Thyroid gland (tissue), 4 donors: ENCODE measurements around the gene ACBD4. TPM values are rescaled to one million over a fixed set of nuclear protein-coding genes. Genes with fewer than 3 reads are reported as not detected.

Experiments used
- DNase-seq, 2 donors: peaks; one replicate each; pipeline ENCODE4 v3.0.0-alpha.2; 2019
- H3K27ac ChIP-seq, 3 donors: fragments of 200-600 bp; sonication (generic); 1 replicate in 2 of 3; 2 replicates in 1 of 3; pipeline ENCODE4 v1.5.1; 2016 to 2019; ENCODE audit warnings: mild to moderate bottlenecking in 1 of 3, moderate library complexity in 1 of 3
- H3K27me3 ChIP-seq: fragments of 200-600 bp; sonication (generic); one replicate; pipeline ENCODE4 v1.5.1; 2019
- H3K36me3 ChIP-seq, 2 donors: fragments of 200-600 bp; sonication (generic); one replicate each; pipeline ENCODE4 v1.5.1; 2016 to 2019
- H3K4me1 ChIP-seq, 2 donors: fragments of 200-600 bp; sonication (generic); one replicate each; pipeline ENCODE4 v1.5.1; 2017 to 2019
- H3K4me3 ChIP-seq, 3 donors: fragments of 200-600 bp; sonication (generic); replicated peaks in 1 of 3; 1 replicate in 2 of 3; 2 replicates in 1 of 3; pipeline ENCODE4 v1.5.1; 2016; ENCODE audit warnings: mild to moderate bottlenecking in 1 of 3
- H3K9me3 ChIP-seq: fragments of 200-600 bp; sonication (generic); one replicate; pipeline ENCODE4 v1.5.1; 2017
- POLR2A ChIP-seq, 2 donors: fragments of 450-650 bp; IDR thresholded peaks; one replicate each; pipeline ENCODE4 v1.6.1; 2017; ENCODE audit warnings: antibody characterized with exemption in 2 of 2, mild to moderate bottlenecking in 2 of 2, moderate library complexity in 1 of 2
- WGBS, 2 donors: methylation state at CpG; one replicate each; pipeline ENCODE4 v1.1.5; 2017; 5-methylcytosine and 5-hydroxymethylcytosine counted together
- intact Hi-C: fragments of 100-400 bp; cut with DNase I; formaldehyde crosslinking; loops from one replicate; pipeline ENCODE4 v1.15.1; 2023
- total RNA-seq, 4 donors: library from RNA; depleted of rRNA; stranded (reverse); fragments of >200 nt; gene quantifications; one replicate each; pipeline ENCODE4 v1.2.3, GENCODE V29; 2016
- TF ChIP-seq, protein P1 (sequence below), 6 experiments: fragments of 200-600 bp in 3 of 6; fragments of 450-650 bp in 3 of 6; sonication (generic) in 3 of 6; IDR thresholded peaks; one replicate each; pipeline ENCODE4 v1.5.1; 2016 to 2019; ENCODE audit warnings: antibody characterized with exemption in 6 of 6, mild to moderate bottlenecking in 2 of 6, inconsistent platforms in 1 of 6, moderate library complexity in 1 of 6

ACBD4 gene
- total RNA-seq, 4 donors from 2014 or later, result 16.7 to 20.4 (median 17.7) TPM

DNA sequence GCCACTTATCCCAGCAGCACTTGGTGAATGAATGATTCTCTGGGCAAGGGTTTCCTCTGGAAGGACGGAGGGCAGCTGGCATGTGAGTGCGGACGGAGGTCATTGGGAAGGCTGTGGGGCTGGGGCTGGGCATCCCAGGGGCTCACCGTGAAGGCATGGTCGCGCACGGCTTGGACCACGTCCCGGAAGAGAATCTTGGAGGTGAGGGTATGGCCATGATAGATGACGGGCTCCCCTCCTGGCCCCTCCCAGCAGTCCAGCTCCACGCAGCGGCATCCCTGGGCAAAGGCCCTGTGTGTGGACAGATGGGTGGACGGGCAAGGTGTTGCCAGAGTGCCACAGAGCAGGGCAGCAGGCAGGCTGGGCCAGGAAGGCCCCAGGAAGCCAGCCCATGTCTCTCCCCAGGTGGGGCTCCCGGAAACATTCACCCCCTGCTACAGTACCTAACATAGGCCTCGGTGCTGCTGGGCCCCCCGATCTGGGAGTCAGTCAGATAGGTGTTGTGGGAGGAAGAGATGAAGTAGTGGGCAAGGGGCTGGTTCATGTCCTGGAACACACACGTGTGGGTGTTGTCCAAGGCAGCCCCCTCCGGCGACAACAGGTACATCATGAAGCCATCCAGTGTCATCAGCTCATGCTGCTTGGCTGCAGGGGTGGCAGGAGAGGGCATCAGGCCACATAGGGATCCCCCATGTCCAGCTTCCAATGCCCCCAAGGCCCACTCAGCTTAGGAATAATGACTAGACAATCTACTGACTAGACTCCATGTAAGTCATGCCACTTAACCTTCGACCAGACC, 17.4 kb upstream of the ACBD4 start:
- WGBS, 2 donors, result 87 to 98% methylated on average over 15 to 17 of the region's 20 CpGs
- intact Hi-C loops, result no loop called here
- H3K27ac ChIP-seq, result no peak overlapping the region
- no peak for DNase-seq
- no peaks in the 10 kb centered on the region for H3K36me3 ChIP-seq
- TF ChIP-seq POLR2A (IDR thresholded peaks at IDR 0.05), result no peak
- TF ChIP-seq, protein P1, sequence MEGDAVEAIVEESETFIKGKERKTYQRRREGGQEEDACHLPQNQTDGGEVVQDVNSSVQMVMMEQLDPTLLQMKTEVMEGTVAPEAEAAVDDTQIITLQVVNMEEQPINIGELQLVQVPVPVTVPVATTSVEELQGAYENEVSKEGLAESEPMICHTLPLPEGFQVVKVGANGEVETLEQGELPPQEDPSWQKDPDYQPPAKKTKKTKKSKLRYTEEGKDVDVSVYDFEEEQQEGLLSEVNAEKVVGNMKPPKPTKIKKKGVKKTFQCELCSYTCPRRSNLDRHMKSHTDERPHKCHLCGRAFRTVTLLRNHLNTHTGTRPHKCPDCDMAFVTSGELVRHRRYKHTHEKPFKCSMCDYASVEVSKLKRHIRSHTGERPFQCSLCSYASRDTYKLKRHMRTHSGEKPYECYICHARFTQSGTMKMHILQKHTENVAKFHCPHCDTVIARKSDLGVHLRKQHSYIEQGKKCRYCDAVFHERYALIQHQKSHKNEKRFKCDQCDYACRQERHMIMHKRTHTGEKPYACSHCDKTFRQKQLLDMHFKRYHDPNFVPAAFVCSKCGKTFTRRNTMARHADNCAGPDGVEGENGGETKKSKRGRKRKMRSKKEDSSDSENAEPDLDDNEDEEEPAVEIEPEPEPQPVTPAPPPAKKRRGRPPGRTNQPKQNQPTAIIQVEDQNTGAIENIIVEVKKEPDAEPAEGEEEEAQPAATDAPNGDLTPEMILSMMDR (IDR thresholded peaks at IDR 0.05), result no peak
- H3K4me1 ChIP-seq, result peaks cover 0 to 7% of the 10 kb centered on the region in 2 donors
- H3K9me3 ChIP-seq, result no peaks in the 10 kb centered on the region
- no peak overlapping the region for H3K4me3 ChIP-seq
- no peaks in the 10 kb centered on the region for H3K27me3 ChIP-seq

DNA sequence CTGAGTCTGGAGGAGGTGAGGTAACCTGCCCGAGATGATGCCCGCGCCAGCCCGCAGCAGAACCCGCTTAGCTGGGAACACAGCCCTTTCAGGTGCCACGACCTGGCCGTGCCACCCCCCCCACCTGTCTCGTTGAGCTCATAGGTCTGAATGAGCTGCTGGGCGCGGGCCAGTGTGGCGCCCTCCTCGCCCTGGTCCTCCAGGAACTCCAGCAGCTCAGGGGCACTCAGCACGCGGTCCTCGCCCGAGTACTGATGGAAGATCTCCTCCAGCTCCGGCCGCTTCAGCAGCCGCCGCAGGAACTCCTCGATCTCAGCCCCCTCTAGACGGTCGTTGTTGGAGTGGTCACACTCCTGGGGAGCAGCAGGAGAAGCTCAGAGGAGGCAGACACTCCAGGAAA, 16.8 kb upstream of the ACBD4 start:
- intact Hi-C loops, result no loop called here

DNA sequence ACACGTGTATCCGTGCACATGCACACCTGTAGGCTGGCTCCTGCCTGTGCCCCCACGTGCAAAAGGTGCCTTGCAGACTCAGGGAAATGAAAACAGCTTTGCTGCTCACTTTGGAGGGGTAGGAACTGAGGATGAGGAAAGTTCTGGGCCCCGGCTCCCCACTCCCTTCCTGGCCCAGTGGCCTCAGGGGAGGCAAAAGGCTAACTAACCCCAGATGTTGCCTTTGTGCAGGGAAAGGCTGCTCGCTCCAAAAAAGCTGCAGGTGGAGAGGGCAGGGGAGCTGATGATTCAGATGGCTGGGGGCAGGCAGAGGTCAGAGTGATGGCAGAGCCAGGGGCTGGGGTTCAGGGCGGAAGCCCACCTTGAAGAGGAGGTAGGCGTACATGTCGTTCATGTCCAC, 15.5 kb upstream of the ACBD4 start:
- Histone ChIP-seq H3K4me3 (no peak overlapping the region), H3K27ac (no peak overlapping the region), H3K36me3 (no peaks in the 10 kb centered on the region), H3K27me3 (no peaks in the 10 kb centered on the region), H3K9me3 (no peaks in the 10 kb centered on the region), H3K4me1 (peaks cover 0 to 23% of the 10 kb centered on the region in 2 donors)
- WGBS, 2 donors, result 90 to 99% methylated on average over 5 to 8 of the region's 8 CpGs
- no peak for TF ChIP-seq POLR2A (IDR thresholded peaks at IDR 0.05)
- TF ChIP-seq, protein P1 (IDR thresholded peaks at IDR 0.05), result no peak
- intact Hi-C loops, result no loop called here
- no peak for DNase-seq

More for the DNA sequence above, 16.8 kb upstream of the ACBD4 start:
- H3K4me3 ChIP-seq, result no peak overlapping the region
- WGBS, 2 donors, result 88% methylated on average over 5 to 17 of the region's 23 CpGs
- DNase-seq, result no peak
- no peaks in the 10 kb centered on the region for H3K36me3 ChIP-seq
- H3K27me3 ChIP-seq, result no peaks in the 10 kb centered on the region
- TF ChIP-seq, protein P1 (IDR thresholded peaks at IDR 0.05), result no peak
- no peak for TF ChIP-seq POLR2A (IDR thresholded peaks at IDR 0.05)
- H3K9me3 ChIP-seq, result no peaks in the 10 kb centered on the region
- peaks cover 0 to 12% of the 10 kb centered on the region in 2 donors for H3K4me1 ChIP-seq
- H3K27ac ChIP-seq, result no peak overlapping the region

DNA sequence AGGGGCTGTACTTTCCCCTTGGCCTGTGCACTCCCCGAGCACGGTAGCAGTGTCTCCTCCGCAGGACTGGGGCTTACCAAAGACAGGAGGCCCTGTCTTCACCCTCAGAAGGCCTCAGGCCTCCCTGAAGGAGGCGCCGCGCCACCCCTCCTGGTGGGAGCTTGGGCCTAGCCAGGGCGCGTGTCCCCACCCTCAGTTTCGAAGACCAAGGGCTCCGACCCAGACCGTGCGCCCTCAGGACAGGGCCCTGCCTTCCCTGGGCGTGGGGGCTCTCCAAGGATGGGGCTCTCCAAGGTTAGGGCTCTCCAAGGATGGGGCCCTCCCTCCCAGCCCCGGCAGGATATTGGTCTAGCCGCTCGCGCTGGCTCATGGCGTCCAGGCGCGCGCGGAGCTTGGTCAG, 14.9 kb upstream of the ACBD4 start:
- Histone ChIP-seq H3K36me3 (no peaks in the 10 kb centered on the region), H3K27me3 (no peaks in the 10 kb centered on the region), H3K27ac (no peak overlapping the region), H3K4me1 (peaks cover 0 to 23% of the 10 kb centered on the region in 2 donors), H3K9me3 (no peaks in the 10 kb centered on the region), H3K4me3 (no peak overlapping the region)
- WGBS, 2 donors, result 87 to 89% methylated on average over 16 to 22 of the region's 22 CpGs
- TF ChIP-seq, protein P1 (IDR thresholded peaks at IDR 0.05), result no peak
- TF ChIP-seq POLR2A (IDR thresholded peaks at IDR 0.05), result no peak
- no peak for DNase-seq
- intact Hi-C loops, result no loop called here

DNA sequence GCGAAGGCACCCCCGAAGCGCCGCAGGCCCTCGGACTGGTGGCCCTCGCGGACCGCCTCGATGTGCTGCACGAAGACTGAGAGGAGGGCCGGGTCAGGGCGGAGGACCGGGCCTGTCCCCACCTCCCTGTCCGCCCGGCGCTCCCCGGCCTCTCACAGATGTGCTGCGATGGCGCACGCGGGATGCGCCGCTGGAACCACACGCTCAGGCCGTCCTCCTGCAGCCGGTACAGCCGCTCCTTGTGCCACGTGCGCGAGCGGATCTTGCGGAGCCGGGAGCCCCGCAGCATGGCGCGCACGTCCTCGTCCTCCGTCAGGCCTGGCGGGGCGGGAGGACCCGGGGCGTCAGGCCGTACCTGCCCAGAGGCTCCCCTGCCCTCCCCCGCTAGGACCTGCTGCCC, 14.4 kb upstream of the ACBD4 start:
- H3K9me3 ChIP-seq, result no peaks in the 10 kb centered on the region
- no peak for DNase-seq
- peaks cover 0 to 23% of the 10 kb centered on the region in 2 donors for H3K4me1 ChIP-seq
- no peak overlapping the region for H3K27ac ChIP-seq
- no peaks in the 10 kb centered on the region for H3K27me3 ChIP-seq
- WGBS, 2 donors, result 71 to 79% methylated on average over 29 to 35 of the region's 45 CpGs
- TF ChIP-seq POLR2A (IDR thresholded peaks at IDR 0.05), result no peak
- TF ChIP-seq, protein P1 (IDR thresholded peaks at IDR 0.05), result no peak
- no peaks in the 10 kb centered on the region for H3K36me3 ChIP-seq
- H3K4me3 ChIP-seq, result no peak overlapping the region
- intact Hi-C loops, result no loop called here
